ENCODE data around the gene OPCML. TPM values are rescaled to one million over a fixed set of nuclear protein-coding genes. Genes with fewer than 3 reads are reported as not detected.

The OPCML gene
- polyA plus RNA-seq, 1 donor from 2014 or later = 11.6 TPM

DNA sequence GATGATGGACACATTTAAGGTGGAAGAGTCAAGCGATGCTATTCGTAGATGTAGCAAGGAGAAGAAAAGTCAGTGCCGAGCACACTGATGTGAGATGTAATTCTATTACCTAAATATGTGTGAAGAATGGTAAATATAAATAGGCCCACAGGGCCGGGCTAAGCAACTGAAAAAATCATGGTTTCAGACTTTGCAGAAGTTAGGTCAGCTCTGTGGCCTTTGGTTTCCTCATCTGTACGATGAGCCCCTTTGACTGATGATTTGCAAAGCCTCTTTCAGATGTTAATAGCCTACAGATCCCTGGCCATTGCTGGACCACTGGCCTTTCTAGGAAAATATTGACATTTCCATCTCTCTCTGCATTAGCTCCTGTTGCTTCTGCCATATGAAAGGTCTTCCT, 570.8 kb downstream of the OPCML start:
- Histone ChIP-seq H3K9me2 (ENCODE audit: insufficient read depth, low read length) (no peaks in the 10 kb centered on the region), H3K4me3 (ENCODE audit: low read length) (no peak overlapping the region), H3K36me3 (ENCODE audit: insufficient read depth, low read length) (no peaks in the 10 kb centered on the region), H3K27me3 (ENCODE audit: insufficient read depth, low read depth, low read length) (no peaks in the 10 kb centered on the region), H4K20me1 (ENCODE audit: insufficient read depth) (no peaks in the 10 kb centered on the region), H3K9me3 (ENCODE audit: low read length) (no peaks in the 10 kb centered on the region), H3K27ac (ENCODE audit: low read length) (no peak overlapping the region), H3F3A (ENCODE audit: insufficient read depth, low read length, poor library complexity, severe bottlenecking) (no peaks in the 10 kb centered on the region), H3K4me2 (ENCODE audit: low read length) (no peak overlapping the region), H3K79me2 (replicated peaks; ENCODE audit: insufficient read depth, low read length) (no peaks in the 10 kb centered on the region), H2AFZ (ENCODE audit: low read depth, low read length) (no peak overlapping the region), H3K9ac (ENCODE audit: low read length) (no peak overlapping the region)
- no peak for TF ChIP-seq TAF1 (IDR thresholded peaks at IDR 0.05; ENCODE audit: low read depth)
- TF ChIP-seq REST (IDR thresholded peaks at IDR 0.05; ENCODE audit: borderline replicate concordance) = no peak
- no peak for TF ChIP-seq POLR2AphosphoS5 (IDR thresholded peaks at IDR 0.05)
- TF ChIP-seq RAD21 (conservative IDR thresholded peaks at IDR 0.05) = no peak
- no peak for TF ChIP-seq MXI1 (conservative IDR thresholded peaks at IDR 0.05; ENCODE audit: poor library complexity, severe bottlenecking)
- no peak for TF ChIP-seq SMC3 (conservative IDR thresholded peaks at IDR 0.05; ENCODE audit: poor library complexity)
- TF ChIP-seq EZH2 (IDR thresholded peaks at IDR 0.05; ENCODE audit: borderline replicate concordance, insufficient read depth, low read length, poor library complexity, severe bottlenecking) = no peak
- TF ChIP-seq, protein P1, sequence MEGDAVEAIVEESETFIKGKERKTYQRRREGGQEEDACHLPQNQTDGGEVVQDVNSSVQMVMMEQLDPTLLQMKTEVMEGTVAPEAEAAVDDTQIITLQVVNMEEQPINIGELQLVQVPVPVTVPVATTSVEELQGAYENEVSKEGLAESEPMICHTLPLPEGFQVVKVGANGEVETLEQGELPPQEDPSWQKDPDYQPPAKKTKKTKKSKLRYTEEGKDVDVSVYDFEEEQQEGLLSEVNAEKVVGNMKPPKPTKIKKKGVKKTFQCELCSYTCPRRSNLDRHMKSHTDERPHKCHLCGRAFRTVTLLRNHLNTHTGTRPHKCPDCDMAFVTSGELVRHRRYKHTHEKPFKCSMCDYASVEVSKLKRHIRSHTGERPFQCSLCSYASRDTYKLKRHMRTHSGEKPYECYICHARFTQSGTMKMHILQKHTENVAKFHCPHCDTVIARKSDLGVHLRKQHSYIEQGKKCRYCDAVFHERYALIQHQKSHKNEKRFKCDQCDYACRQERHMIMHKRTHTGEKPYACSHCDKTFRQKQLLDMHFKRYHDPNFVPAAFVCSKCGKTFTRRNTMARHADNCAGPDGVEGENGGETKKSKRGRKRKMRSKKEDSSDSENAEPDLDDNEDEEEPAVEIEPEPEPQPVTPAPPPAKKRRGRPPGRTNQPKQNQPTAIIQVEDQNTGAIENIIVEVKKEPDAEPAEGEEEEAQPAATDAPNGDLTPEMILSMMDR (IDR thresholded peaks at IDR 0.05; ENCODE audit: poor library complexity, severe bottlenecking) = no peak
- no peak for TF ChIP-seq EP300 (conservative IDR thresholded peaks at IDR 0.05; ENCODE audit: poor library complexity, severe bottlenecking)

- Histone ChIP-seq H3K27me3 (ENCODE audit: insufficient read depth, low read depth, low read length) (no peaks in the 10 kb centered on the region), H3K9me3 (ENCODE audit: low read length) (no peaks in the 10 kb centered on the region), H3K79me2 (replicated peaks; ENCODE audit: insufficient read depth, low read length) (no peaks in the 10 kb centered on the region), H3K9ac (ENCODE audit: low read length) (no peak overlapping the region), H3F3A (ENCODE audit: insufficient read depth, low read length, poor library complexity, severe bottlenecking) (no peaks in the 10 kb centered on the region), H2AFZ (ENCODE audit: low read depth, low read length) (no peak overlapping the region), H3K9me2 (ENCODE audit: insufficient read depth, low read length) (no peaks in the 10 kb centered on the region), H3K4me2 (ENCODE audit: low read length) (no peak overlapping the region), H3K4me3 (ENCODE audit: low read length) (no peak overlapping the region), H4K20me1 (ENCODE audit: insufficient read depth) (no peaks in the 10 kb centered on the region), H3K27ac (ENCODE audit: low read length) (no peak overlapping the region), H3K36me3 (ENCODE audit: insufficient read depth, low read length) (no peaks in the 10 kb centered on the region)
- TF ChIP-seq EZH2 (IDR thresholded peaks at IDR 0.05; ENCODE audit: borderline replicate concordance, insufficient read depth, low read length, poor library complexity, severe bottlenecking) = no peak
- TF ChIP-seq TAF1 (IDR thresholded peaks at IDR 0.05; ENCODE audit: low read depth) = no peak
- no peak for TF ChIP-seq RAD21 (conservative IDR thresholded peaks at IDR 0.05)
- no peak for TF ChIP-seq POLR2AphosphoS5 (IDR thresholded peaks at IDR 0.05)
- TF ChIP-seq EP300 (conservative IDR thresholded peaks at IDR 0.05; ENCODE audit: poor library complexity, severe bottlenecking) = no peak
- TF ChIP-seq MXI1 (conservative IDR thresholded peaks at IDR 0.05; ENCODE audit: poor library complexity, severe bottlenecking) = no peak
- no peak for TF ChIP-seq REST (IDR thresholded peaks at IDR 0.05; ENCODE audit: borderline replicate concordance)
- TF ChIP-seq SMC3 (conservative IDR thresholded peaks at IDR 0.05; ENCODE audit: poor library complexity) = no peak
- TF ChIP-seq, protein P1 (IDR thresholded peaks at IDR 0.05; ENCODE audit: poor library complexity, severe bottlenecking) = no peak
Observed at GRCh38 chr11:132960273-132961078, 571.8 kb downstream of the OPCML start.
